ENCODE data around the gene RSPH1.

RSPH1 gene

GRCh38 chr21:42455754-42456440, 40.1 kb downstream of the RSPH1 start:
- Histone ChIP-seq H3K36me3 (ENCODE audit: control insufficient read depth, insufficient read depth, low read length) (no peaks in the 10 kb centered on the region), H3K27me3 (replicated peaks; ENCODE audit: control insufficient read depth, insufficient read depth, low read length) (no peaks in the 10 kb centered on the region), H3K4me3 (replicated peaks; ENCODE audit: low read depth, low read length) (no peak overlapping the region)
- no peak for TF ChIP-seq CTCF (IDR thresholded peaks at IDR 0.05; ENCODE audit: insufficient read depth, low read length, poor library complexity, severe bottlenecking)
- DNase-seq (ENCODE audit: extremely low read depth, insufficient read length): no peak

- no peak overlapping the region for H3K4me3 ChIP-seq (replicated peaks; ENCODE audit: low read depth, low read length)
Measured at GRCh38 chr21:42455196-42455595, 40.8 kb downstream of the RSPH1 start.

GRCh38 chr21:42454786-42455185, 41.2 kb downstream of the RSPH1 start:
- H3K27me3 ChIP-seq (replicated peaks; ENCODE audit: control insufficient read depth, insufficient read depth, low read length): no peaks in the 10 kb centered on the region
- no peak for TF ChIP-seq CTCF (IDR thresholded peaks at IDR 0.05; ENCODE audit: insufficient read depth, low read length, poor library complexity, severe bottlenecking)
- no peak for DNase-seq (ENCODE audit: extremely low read depth, insufficient read length)
- no peak overlapping the region for H3K4me3 ChIP-seq (replicated peaks; ENCODE audit: low read depth, low read length)
- H3K36me3 ChIP-seq (ENCODE audit: control insufficient read depth, insufficient read depth, low read length): no peaks in the 10 kb centered on the region

More at GRCh38 chr21:42455196-42455595, 40.8 kb downstream of the RSPH1 start:
- Histone ChIP-seq H3K27me3 (replicated peaks; ENCODE audit: control insufficient read depth, insufficient read depth, low read length) (no peaks in the 10 kb centered on the region), H3K36me3 (ENCODE audit: control insufficient read depth, insufficient read depth, low read length) (no peaks in the 10 kb centered on the region)
- TF ChIP-seq CTCF (IDR thresholded peaks at IDR 0.05; ENCODE audit: insufficient read depth, low read length, poor library complexity, severe bottlenecking): no peak
- DNase-seq (ENCODE audit: extremely low read depth, insufficient read length): no peak

- no peak for TF ChIP-seq CTCF (IDR thresholded peaks at IDR 0.05; ENCODE audit: insufficient read depth, low read length, poor library complexity, severe bottlenecking)
- Histone ChIP-seq H3K4me3 (replicated peaks; ENCODE audit: low read depth, low read length) (no peak overlapping the region), H3K36me3 (ENCODE audit: control insufficient read depth, insufficient read depth, low read length) (no peaks in the 10 kb centered on the region), H3K27me3 (replicated peaks; ENCODE audit: control insufficient read depth, insufficient read depth, low read length) (no peaks in the 10 kb centered on the region)
- DNase-seq (ENCODE audit: extremely low read depth, insufficient read length): no peak
Measured at GRCh38 chr21:42453986-42454570, 41.9 kb downstream of the RSPH1 start.

- no peaks in the 10 kb centered on the region for H3K36me3 ChIP-seq (ENCODE audit: control insufficient read depth, insufficient read depth, low read length)
- DNase-seq (ENCODE audit: extremely low read depth, insufficient read length): no peak
- no peak overlapping the region for H3K4me3 ChIP-seq (replicated peaks; ENCODE audit: low read depth, low read length)
- no peaks in the 10 kb centered on the region for H3K27me3 ChIP-seq (replicated peaks; ENCODE audit: control insufficient read depth, insufficient read depth, low read length)
- TF ChIP-seq CTCF (IDR thresholded peaks at IDR 0.05; ENCODE audit: insufficient read depth, low read length, poor library complexity, severe bottlenecking): no peak
Measured at GRCh38 chr21:42453224-42453985, 42.6 kb downstream of the RSPH1 start.
